ENCODE data around the gene TMC8.

TMC8 gene

GRCh38 chr17:78182504-78182903, 51.9 kb downstream of the TMC8 start:
- H3K27ac ChIP-seq (ENCODE audit: low read depth, low read length): no peak overlapping the region
- no peak overlapping the region for H3K9ac ChIP-seq (ENCODE audit: low read length)
- peaks cover 17% of the 10 kb centered on the region for H3K79me2 ChIP-seq (ENCODE audit: insufficient read depth, low read length)

GRCh38 chr17:78183916-78184315, 53.3 kb downstream of the TMC8 start:
- H3F3A ChIP-seq (ENCODE audit: insufficient read depth): peaks cover 23% of the 10 kb centered on the region; the same call in 1 of the 2 replicates
- peaks cover 31% of the 10 kb centered on the region for H3K79me2 ChIP-seq (ENCODE audit: insufficient read depth, low read length)
- H3K9me2 ChIP-seq (replicated peaks; ENCODE audit: insufficient read depth, low read length): no peaks in the 10 kb centered on the region
- no peaks in the 10 kb centered on the region for H3K9me3 ChIP-seq (ENCODE audit: insufficient read depth, low read length)
- H4K20me1 ChIP-seq (ENCODE audit: low read depth, low read length): no peaks in the 10 kb centered on the region; the same call in 1 of the 2 replicates
- no peak overlapping the region for H3K4me3 ChIP-seq (ENCODE audit: insufficient read depth, low read length, poor library complexity, severe bottlenecking)
- no peaks in the 10 kb centered on the region for H3K27me3 ChIP-seq (ENCODE audit: low read length)
- H2AFZ ChIP-seq (ENCODE audit: low read depth, low read length, severe bottlenecking): no peak overlapping the region
- no peak overlapping the region for H3K9ac ChIP-seq (ENCODE audit: low read length)
- TF ChIP-seq EZH2phosphoT487 (conservative IDR thresholded peaks at IDR 0.05; ENCODE audit: low read length) (no peak), CTCF (IDR thresholded peaks at IDR 0.05; ENCODE audit: insufficient read depth, low read length, poor library complexity, severe bottlenecking) (no peak)
- H3K27ac ChIP-seq (ENCODE audit: low read depth, low read length): no peak overlapping the region
- peaks cover 4% of the 10 kb centered on the region; the same call in 1 of the 2 replicates for H3K36me3 ChIP-seq (ENCODE audit: low read length)
- no peak overlapping the region for H3K4me2 ChIP-seq (ENCODE audit: low read depth, low read length, poor library complexity, severe bottlenecking)

More at GRCh38 chr17:78182504-78182903, 51.9 kb downstream of the TMC8 start:
- Histone ChIP-seq H2AFZ (ENCODE audit: low read depth, low read length, severe bottlenecking) (no peak overlapping the region), H3K36me3 (ENCODE audit: low read length) (peaks cover 4% of the 10 kb centered on the region; the same call in 1 of the 2 replicates), H4K20me1 (ENCODE audit: low read depth, low read length) (no peaks in the 10 kb centered on the region; the same call in 1 of the 2 replicates), H3K27me3 (ENCODE audit: low read length) (no peaks in the 10 kb centered on the region), H3F3A (ENCODE audit: insufficient read depth) (0 out of 2 replicates have a peak, but pooled peaks cover 17% of the 10 kb centered on the region), H3K9me2 (replicated peaks; ENCODE audit: insufficient read depth, low read length) (no peaks in the 10 kb centered on the region), H3K4me2 (ENCODE audit: low read depth, low read length, poor library complexity, severe bottlenecking) (no peak overlapping the region), H3K4me3 (ENCODE audit: insufficient read depth, low read length, poor library complexity, severe bottlenecking) (no peak overlapping the region), H3K9me3 (ENCODE audit: insufficient read depth, low read length) (no peaks in the 10 kb centered on the region)
- TF ChIP-seq CTCF (IDR thresholded peaks at IDR 0.05; ENCODE audit: insufficient read depth, low read length, poor library complexity, severe bottlenecking): no peak
- no peak for TF ChIP-seq EZH2phosphoT487 (conservative IDR thresholded peaks at IDR 0.05; ENCODE audit: low read length)

GRCh38 chr17:78184351-78184750, 53.8 kb downstream of the TMC8 start:
- Histone ChIP-seq H3K9ac (ENCODE audit: low read length) (no peak overlapping the region), H3K4me3 (ENCODE audit: insufficient read depth, low read length, poor library complexity, severe bottlenecking) (no peak overlapping the region), H3K4me2 (ENCODE audit: low read depth, low read length, poor library complexity, severe bottlenecking) (no peak overlapping the region)

More at GRCh38 chr17:78184351-78184750, 53.8 kb downstream of the TMC8 start:
- Histone ChIP-seq H3K27me3 (ENCODE audit: low read length) (no peaks in the 10 kb centered on the region), H3K79me2 (ENCODE audit: insufficient read depth, low read length) (peaks cover 36% of the 10 kb centered on the region), H3K9me2 (replicated peaks; ENCODE audit: insufficient read depth, low read length) (no peaks in the 10 kb centered on the region), H3K9me3 (ENCODE audit: insufficient read depth, low read length) (no peaks in the 10 kb centered on the region), H4K20me1 (ENCODE audit: low read depth, low read length) (no peaks in the 10 kb centered on the region; the same call in 1 of the 2 replicates), H3K36me3 (ENCODE audit: low read length) (peaks cover 4% of the 10 kb centered on the region; the same call in 1 of the 2 replicates), H2AFZ (ENCODE audit: low read depth, low read length, severe bottlenecking) (no peak overlapping the region), H3F3A (ENCODE audit: insufficient read depth) (peaks cover 23% of the 10 kb centered on the region; the same call in 1 of the 2 replicates), H3K27ac (ENCODE audit: low read depth, low read length) (no peak overlapping the region)
- TF ChIP-seq CTCF (IDR thresholded peaks at IDR 0.05; ENCODE audit: insufficient read depth, low read length, poor library complexity, severe bottlenecking) (no peak), EZH2phosphoT487 (conservative IDR thresholded peaks at IDR 0.05; ENCODE audit: low read length) (no peak)
